ENCODE results near the gene SNU13.
A peak's percentile ranks its signal among the peaks of the same experiment; 100 is the strongest.
"Not testable (repeated sequence)": the region's sequence is repeated elsewhere in the genome, so short reads cannot be mapped to it uniquely, and the experiment has no call there.

The SNU13 gene

GRCh38 chr22:41688365-41689211 is at the start of gene SNU13:
SNU13 (minus strand) TSS chr22:41688867; CDS start chr22:41688796, 71 bp downstream.
- DNase-seq (ENCODE audit: low read depth) = peak; percentile 90

- not testable (repeated sequence) for DNase-seq (ENCODE audit: low read depth)
Measured at GRCh38 chr22:41733241-41733640, 44.6 kb upstream of the SNU13 start.

- DNase-seq (ENCODE audit: low read depth) = no peak
Measured at GRCh38 chr22:41732096-41732772, 43.6 kb upstream of the SNU13 start.

GRCh38 chr22:41731609-41732008 is 42.9 kb upstream of the SNU13 start:
- no peak for DNase-seq (ENCODE audit: low read depth)

GRCh38 chr22:41725510-41726110 is 36.9 kb upstream of the SNU13 start:
- no peak for DNase-seq (ENCODE audit: low read depth)

- no peak for DNase-seq (ENCODE audit: low read depth)
Measured at GRCh38 chr22:41722496-41722895, 33.8 kb upstream of the SNU13 start.

- DNase-seq (ENCODE audit: low read depth) = no peak
Measured at GRCh38 chr22:41713004-41713403, 24.3 kb upstream of the SNU13 start.

- DNase-seq (ENCODE audit: low read depth) = no peak
Measured at GRCh38 chr22:41709341-41709740, 20.7 kb upstream of the SNU13 start.

GRCh38 chr22:41702763-41703162 is 14.1 kb upstream of the SNU13 start:
- DNase-seq (ENCODE audit: low read depth) = no peak

GRCh38 chr22:41700108-41700364 is 11.4 kb upstream of the SNU13 start:
- DNase-seq (ENCODE audit: low read depth) = no peak

GRCh38 chr22:41699264-41700107 is 10.8 kb upstream of the SNU13 start, which contains the start of gene MEI1:
MEI1 (plus strand) TSS chr22:41699503; CDS start chr22:41699539, 36 bp downstream.
- peak; percentile 90 for DNase-seq (ENCODE audit: low read depth)

- DNase-seq (ENCODE audit: low read depth) = peak; percentile 89
Measured at GRCh38 chr22:41697126-41697775, 8.6 kb upstream of the SNU13 start.

- no peak for DNase-seq (ENCODE audit: low read depth)
Measured at GRCh38 chr22:41696703-41697102, 8.0 kb upstream of the SNU13 start.

- no peak for DNase-seq (ENCODE audit: low read depth)
Measured at GRCh38 chr22:41695211-41695610, 6.5 kb upstream of the SNU13 start.

GRCh38 chr22:41690476-41690875 is 1.8 kb upstream of the SNU13 start:
- no peak for DNase-seq (ENCODE audit: low read depth)

- DNase-seq (ENCODE audit: low read depth) = no peak
Measured at GRCh38 chr22:41687901-41688364, 734 bp downstream of the SNU13 start.

- DNase-seq (ENCODE audit: low read depth) = not testable (repeated sequence)
Measured at GRCh38 chr22:41686890-41687289, 1.8 kb downstream of the SNU13 start.

- no peak for DNase-seq (ENCODE audit: low read depth)
Measured at GRCh38 chr22:41684194-41684593, 4.5 kb downstream of the SNU13 start.

- DNase-seq (ENCODE audit: low read depth) = no peak
Measured at GRCh38 chr22:41683616-41684015, 5.1 kb downstream of the SNU13 start.

GRCh38 chr22:41683052-41683451 is 5.6 kb downstream of the SNU13 start:
- DNase-seq (ENCODE audit: low read depth) = no peak

GRCh38 chr22:41682033-41682807 is 6.4 kb downstream of the SNU13 start:
- DNase-seq (ENCODE audit: low read depth) = peak; percentile 77

Measured in activated T-cell treated with anti-CD3 and anti-CD28 coated beads for 24 hours (primary cell).